Transverse colon (tissue), 4 donors: ENCODE results near the gene TBCB. TPM values are rescaled to one million over a fixed set of nuclear protein-coding genes. Genes with fewer than 3 reads are reported as not detected.

ENCODE experiments used
- DNase-seq: peaks from one replicate; pipeline ENCODE4 v3.0.0-alpha.2; 2019
- H3K27ac ChIP-seq, 4 donors: fragments of 200-600 bp; sonication (generic); 2 replicates each; pipeline ENCODE4 v1.5.1; 2016 to 2018; ENCODE audit warnings: inconsistent platforms in 4 of 4
- H3K27me3 ChIP-seq: fragments of 200-600 bp; sonication (generic); 2 replicates; pipeline ENCODE4 v1.5.1; 2017; ENCODE audit warnings: inconsistent platforms
- H3K36me3 ChIP-seq, 4 donors: fragments of 200-600 bp; sonication (generic); 2 replicates each; pipeline ENCODE4 v1.5.1; 2017 to 2019; ENCODE audit warnings: inconsistent platforms in 4 of 4
- H3K4me1 ChIP-seq, 4 donors: fragments of 200-600 bp; sonication (generic); 2 replicates each; pipeline ENCODE4 v1.5.1; 2017 to 2020; ENCODE audit warnings: inconsistent platforms in 4 of 4
- H3K4me3 ChIP-seq, 4 donors: fragments of 200-600 bp; sonication (generic); 1 replicate in 1 of 4; 2 replicates in 3 of 4; pipeline versions ENCODE4 v1.5.1 to v1.6.1; 2017 to 2019; ENCODE audit warnings: inconsistent platforms in 4 of 4
- H3K9me3 ChIP-seq, 2 donors: fragments of 200-600 bp; sonication (generic); 2 replicates each; pipeline ENCODE4 v1.5.1; 2017 to 2019; ENCODE audit warnings: inconsistent platforms in 2 of 2
- CTCF ChIP-seq, 5 experiments: fragments of 200-600 bp in 3 of 5; fragments of 450-650 bp in 2 of 5; sonication (generic) in 3 of 5; IDR thresholded peaks; 1 replicate in 2 of 5; 2 replicates in 3 of 5; pipeline ENCODE4 v1.5.1; 2016 to 2017; ENCODE audit warnings: antibody characterized with exemption in 5 of 5, inconsistent platforms in 3 of 5, mild to moderate bottlenecking in 2 of 5, moderate library complexity in 1 of 5
- EP300 ChIP-seq: sonication (generic); formaldehyde crosslinking; IDR thresholded peaks from one replicate; pipeline ENCODE4 v1.6.1; 2017; ENCODE audit warnings: antibody characterized with exemption, low read depth
- POLR2A ChIP-seq: fragments of 450-650 bp; IDR thresholded peaks from one replicate; pipeline ENCODE4 v1.6.1; 2016; ENCODE audit warnings: antibody characterized with exemption, mild to moderate bottlenecking, moderate library complexity
- POLR2AphosphoS5 ChIP-seq, 3 donors: sonication (generic); formaldehyde crosslinking; IDR thresholded peaks; one replicate each; pipeline ENCODE4 v1.6.1; 2016; ENCODE audit warnings: antibody characterized with exemption in 3 of 3
- WGBS, 2 donors: methylation state at CpG; one replicate each; pipeline ENCODE4 v1.1.5; 2018; ENCODE audit warnings: low coverage in 1 of 2; 5-methylcytosine and 5-hydroxymethylcytosine counted together
- in situ Hi-C, 4 donors: fragments of 200-750 bp; cut with MboI; loops; one replicate each; pipeline versions ENCODE4 v1.15.0 to v1.15.1; 2017; ENCODE audit warnings: low sequenced_read_pairs in 3 of 4, low pct_ligation_motif_present in 1 of 4, low pct_unique_long_range_greater_than_20kb in 1 of 4
- intact Hi-C: fragments of 100-400 bp; cut with DNase I; formaldehyde crosslinking; loops from one replicate; pipeline ENCODE4 v1.15.1; 2023; ENCODE audit warnings: low total_unique reads
- total RNA-seq, 4 donors: library from RNA; depleted of rRNA; stranded (reverse); fragments of >200 nt; gene quantifications; one replicate each; pipeline ENCODE4 v1.1.0, GENCODE V29; 2016

Gene TBCB
- total RNA-seq, 4 donors from 2014 or later: 82.4 to 175 (median 134) TPM

GRCh38 chr19:36101550-36102327 is 13.5 kb upstream of the TBCB start:
- Histone ChIP-seq H3K4me3 (no peak overlapping the region), H3K27me3 (no peaks in the 10 kb centered on the region), H3K36me3 (no peaks in the 10 kb centered on the region), H3K27ac (no peak overlapping the region), H3K4me1 (no peaks in the 10 kb centered on the region), H3K9me3 (no peaks in the 10 kb centered on the region)
- in situ Hi-C loops (no loop called here), intact Hi-C loops (no loop called here)
- TF ChIP-seq POLR2AphosphoS5 (IDR thresholded peaks at IDR 0.05): no peak
- no peak for TF ChIP-seq EP300
- no peak for TF ChIP-seq POLR2A
- TF ChIP-seq CTCF (IDR thresholded peaks at IDR 0.05): no peak
- DNase-seq: no peak
- 91 to 100% methylated on average over 2 to 27 of the region's 27 CpGs for WGBS, 2 donors

GRCh38 chr19:36103040-36103626 is 12.1 kb upstream of the TBCB start:
- DNase-seq: no peak
- WGBS, 2 donors: 95% methylated on average over 23 of the region's 24 CpGs; no CpG with 5 or more reads in 1 of the 2 donors

GRCh38 chr19:36103842-36104552 is 11.3 kb upstream of the TBCB start:
- WGBS, 2 donors: 78 to 89% methylated on average over 3 to 12 of the region's 12 CpGs
- in situ Hi-C loops (no loop called here), intact Hi-C loops (no loop called here)
- Histone ChIP-seq H3K27me3 (no peaks in the 10 kb centered on the region), H3K4me3 (no peak overlapping the region), H3K4me1 (no peaks in the 10 kb centered on the region), H3K27ac (no peak overlapping the region), H3K9me3 (no peaks in the 10 kb centered on the region), H3K36me3 (no peaks in the 10 kb centered on the region)
- no peak for DNase-seq
- no peak for TF ChIP-seq POLR2AphosphoS5 (IDR thresholded peaks at IDR 0.05)
- no peak for TF ChIP-seq EP300
- TF ChIP-seq POLR2A: no peak
- no peak for TF ChIP-seq CTCF (IDR thresholded peaks at IDR 0.05)

More at GRCh38 chr19:36103040-36103626, 12.1 kb upstream of the TBCB start:
- H3K9me3 ChIP-seq: no peaks in the 10 kb centered on the region
- H3K4me3 ChIP-seq: no peak overlapping the region
- H3K4me1 ChIP-seq: no peaks in the 10 kb centered on the region
- intact Hi-C loops (no loop called here), in situ Hi-C loops (no loop called here)
- TF ChIP-seq EP300: no peak
- no peak for TF ChIP-seq POLR2A
- TF ChIP-seq POLR2AphosphoS5 (IDR thresholded peaks at IDR 0.05): no peak
- no peak for TF ChIP-seq CTCF (IDR thresholded peaks at IDR 0.05)
- no peaks in the 10 kb centered on the region for H3K36me3 ChIP-seq
- no peaks in the 10 kb centered on the region for H3K27me3 ChIP-seq
- no peak overlapping the region for H3K27ac ChIP-seq

- 89 to 92% methylated on average over 2 to 6 of the region's 6 CpGs for WGBS, 2 donors
- Histone ChIP-seq H3K27me3 (no peaks in the 10 kb centered on the region), H3K27ac (no peak overlapping the region), H3K4me1 (no peaks in the 10 kb centered on the region), H3K9me3 (no peaks in the 10 kb centered on the region), H3K4me3 (no peak overlapping the region), H3K36me3 (no peaks in the 10 kb centered on the region)
- intact Hi-C loops (no loop called here), in situ Hi-C loops (no loop called here)
- no peak for DNase-seq
- no peak for TF ChIP-seq CTCF (IDR thresholded peaks at IDR 0.05)
- no peak for TF ChIP-seq POLR2AphosphoS5 (IDR thresholded peaks at IDR 0.05)
- no peak for TF ChIP-seq POLR2A
- no peak for TF ChIP-seq EP300
Observed at GRCh38 chr19:36106441-36106840, 8.8 kb upstream of the TBCB start.
